Sigmoid colon (tissue), 7 donors: ENCODE data around the gene MAPK13. TPM values are rescaled to one million over a fixed set of nuclear protein-coding genes. Genes with fewer than 3 reads are reported as not detected.

Experiments used
- DNase-seq: peaks from one replicate; pipeline ENCODE4 v3.0.0-alpha.2; 2019
- H3K27ac ChIP-seq, 4 donors: fragments of 200-600 bp; sonication (generic); one replicate each; pipeline ENCODE4 v1.5.1; 2016 to 2019; ENCODE audit warnings: mild to moderate bottlenecking in 1 of 4
- H3K27me3 ChIP-seq, 3 donors: fragments of 200-600 bp; sonication (generic); one replicate each; pipeline ENCODE4 v1.5.1; 2019; ENCODE audit warnings: mild to moderate bottlenecking in 1 of 3
- H3K36me3 ChIP-seq, 4 donors: fragments of 200-600 bp; sonication (generic); one replicate each; pipeline ENCODE4 v1.5.1; 2016 to 2019
- H3K4me1 ChIP-seq, 4 donors: fragments of 200-600 bp; sonication (generic); one replicate each; pipeline ENCODE4 v1.5.1; 2017 to 2019
- H3K4me3 ChIP-seq, 4 donors: fragments of 200-600 bp; sonication (generic); one replicate each; pipeline ENCODE4 v1.5.1; 2017 to 2019; ENCODE audit warnings: mild to moderate bottlenecking in 2 of 4, moderate library complexity in 1 of 4
- H3K9me3 ChIP-seq, 4 donors: fragments of 200-600 bp in 3 of 4; sonication (generic) in 3 of 4; one replicate each; pipeline versions ENCODE4 v1.5.1 to v1.6.1; 2013 to 2019
- EP300 ChIP-seq, 4 donors: sonication (generic); formaldehyde crosslinking; IDR thresholded peaks; one replicate each; pipeline ENCODE4 v1.6.1; 2017; ENCODE audit warnings: antibody characterized with exemption in 4 of 4
- POLR2A ChIP-seq, 2 donors: fragments of 450-650 bp; IDR thresholded peaks; one replicate each; pipeline ENCODE4 v1.6.1; 2016; ENCODE audit warnings: antibody characterized with exemption in 2 of 2, mild to moderate bottlenecking in 2 of 2, moderate library complexity in 2 of 2
- POLR2AphosphoS5 ChIP-seq, 4 donors: sonication (generic); formaldehyde crosslinking; IDR thresholded peaks; one replicate each; pipeline ENCODE4 v1.6.1; 2017; ENCODE audit warnings: antibody characterized with exemption in 4 of 4
- WGBS, 2 donors: extraction: QIAGEN DNeasy Blood & Tissue Kit; methylation state at CpG; one replicate each; pipeline ENCODE4 v1.1.7; 2013; 5-methylcytosine and 5-hydroxymethylcytosine counted together
- intact Hi-C: fragments of 100-400 bp; cut with DNase I; formaldehyde crosslinking; loops from one replicate; pipeline ENCODE4 v1.15.1; 2023
- polyA plus RNA-seq, 3 donors: library from polyadenylated mRNA; stranded (reverse); fragments of 200-250 nt; gene quantifications; one replicate each; pipeline ENCODE4 v1.2.3, GENCODE V29; 2013
- total RNA-seq, 4 donors: library from RNA; depleted of rRNA; stranded (reverse); fragments of >200 nt; gene quantifications; one replicate each; pipeline ENCODE4 v1.1.0, GENCODE V29; 2016
- TF ChIP-seq, protein P1 (sequence below), 4 experiments: fragments of 450-650 bp in 3 of 4; fragments of 200-600 bp in 1 of 4; IDR thresholded peaks; one replicate each; pipeline ENCODE4 v1.5.1; 2016 to 2019; ENCODE audit warnings: antibody characterized with exemption in 4 of 4, mild to moderate bottlenecking in 3 of 4, moderate library complexity in 2 of 4
- donor health status: healthy with polysubstance abuse.
- donor health status: Bipolar disorder and iron deficiency.
- donor health status: healthy.

MAPK13 gene
- total and polyA plus RNA-seq, 7 donors, result 1.8 to 159 (median 3.6) TPM

DNA sequence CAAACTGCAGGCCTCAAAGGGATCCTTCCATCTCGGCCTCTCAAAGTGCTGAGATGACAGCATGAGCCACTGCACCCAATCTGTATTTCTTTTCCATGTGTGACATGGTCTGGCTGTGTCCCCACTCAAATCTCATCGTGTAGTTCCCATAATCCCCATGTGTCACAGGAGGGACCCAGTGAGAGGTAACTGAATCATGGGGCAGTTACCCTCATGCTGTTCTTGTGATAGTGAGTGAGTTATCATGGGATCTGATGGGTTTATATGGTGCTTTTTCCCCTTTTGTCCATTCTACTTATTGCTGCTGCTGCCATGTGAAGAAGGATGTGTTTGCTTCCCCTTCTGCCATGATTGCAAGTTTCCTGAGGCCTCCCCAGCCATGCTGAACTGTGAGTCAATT is 55.9 kb downstream of the MAPK13 start:
- Histone ChIP-seq H3K36me3 (no peaks in the 10 kb centered on the region), H3K4me3 (no peak overlapping the region), H3K4me1 (no peaks in the 10 kb centered on the region), H3K27ac (no peak overlapping the region), H3K9me3 (peaks cover 0 to 4% (median 0%) of the 10 kb centered on the region in 4 donors), H3K27me3 (no peaks in the 10 kb centered on the region)
- WGBS, 2 donors, result 93 to 94% methylated on average over 2 of the region's 2 CpGs
- DNase-seq, result no peak
- intact Hi-C loops, result no loop called here
- TF ChIP-seq POLR2A (IDR thresholded peaks at IDR 0.05), result no peak
- TF ChIP-seq, protein P1, sequence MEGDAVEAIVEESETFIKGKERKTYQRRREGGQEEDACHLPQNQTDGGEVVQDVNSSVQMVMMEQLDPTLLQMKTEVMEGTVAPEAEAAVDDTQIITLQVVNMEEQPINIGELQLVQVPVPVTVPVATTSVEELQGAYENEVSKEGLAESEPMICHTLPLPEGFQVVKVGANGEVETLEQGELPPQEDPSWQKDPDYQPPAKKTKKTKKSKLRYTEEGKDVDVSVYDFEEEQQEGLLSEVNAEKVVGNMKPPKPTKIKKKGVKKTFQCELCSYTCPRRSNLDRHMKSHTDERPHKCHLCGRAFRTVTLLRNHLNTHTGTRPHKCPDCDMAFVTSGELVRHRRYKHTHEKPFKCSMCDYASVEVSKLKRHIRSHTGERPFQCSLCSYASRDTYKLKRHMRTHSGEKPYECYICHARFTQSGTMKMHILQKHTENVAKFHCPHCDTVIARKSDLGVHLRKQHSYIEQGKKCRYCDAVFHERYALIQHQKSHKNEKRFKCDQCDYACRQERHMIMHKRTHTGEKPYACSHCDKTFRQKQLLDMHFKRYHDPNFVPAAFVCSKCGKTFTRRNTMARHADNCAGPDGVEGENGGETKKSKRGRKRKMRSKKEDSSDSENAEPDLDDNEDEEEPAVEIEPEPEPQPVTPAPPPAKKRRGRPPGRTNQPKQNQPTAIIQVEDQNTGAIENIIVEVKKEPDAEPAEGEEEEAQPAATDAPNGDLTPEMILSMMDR (IDR thresholded peaks at IDR 0.05), result no peak
- no peak for TF ChIP-seq EP300 (IDR thresholded peaks at IDR 0.05)
- no peak for TF ChIP-seq POLR2AphosphoS5 (IDR thresholded peaks at IDR 0.05)

DNA sequence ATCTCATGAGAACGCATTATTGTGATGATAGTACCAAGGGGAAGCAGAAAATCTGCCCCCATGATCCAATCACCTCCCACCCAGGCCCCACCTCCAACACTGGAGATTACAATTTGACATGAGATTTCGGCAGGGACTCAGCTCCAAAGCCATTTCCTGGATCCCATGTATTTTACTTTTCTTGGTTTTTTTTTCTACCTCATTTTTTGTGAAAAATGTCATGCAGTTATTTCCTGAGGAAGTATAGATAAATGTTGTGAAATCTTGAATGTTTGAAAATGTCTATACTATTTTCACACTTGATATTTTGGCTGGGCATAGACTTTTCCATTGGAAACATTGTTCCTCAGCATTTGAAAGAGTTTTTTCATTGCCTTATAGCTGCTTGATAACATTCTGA is 57.1 kb downstream of the MAPK13 start:
- no peaks in the 10 kb centered on the region for H3K36me3 ChIP-seq
- DNase-seq, result no peak
- H3K4me3 ChIP-seq, result no peak overlapping the region
- peaks cover 0 to 4% (median 0%) of the 10 kb centered on the region in 4 donors for H3K9me3 ChIP-seq
- WGBS, 2 donors, result 75 to 95% methylated on average over 2 of the region's 2 CpGs
- no peak for TF ChIP-seq EP300 (IDR thresholded peaks at IDR 0.05)
- TF ChIP-seq, protein P1 (IDR thresholded peaks at IDR 0.05), result no peak
- no peak for TF ChIP-seq POLR2A (IDR thresholded peaks at IDR 0.05)
- TF ChIP-seq POLR2AphosphoS5 (IDR thresholded peaks at IDR 0.05), result no peak
- intact Hi-C loops, result no loop called here
- no peaks in the 10 kb centered on the region for H3K27me3 ChIP-seq
- H3K27ac ChIP-seq, result no peak overlapping the region
- no peaks in the 10 kb centered on the region for H3K4me1 ChIP-seq

Other genes starting within 250 kb of the MAPK13 start
- gene SRPK1, start 209.4 kb upstream of the MAPK13 start, total RNA-seq, result 10 to 100 TPM; 25.7 to 47.9 (median 40.8) TPM
- gene SRPK1, start 209.4 kb upstream of the MAPK13 start, polyA plus RNA-seq, result 10 to 100 TPM; 17.4 to 36.6 (median 34.7) TPM
- gene SLC26A8, start 105.9 kb upstream of the MAPK13 start, total RNA-seq, result not detected
- gene SLC26A8, start 105.9 kb upstream of the MAPK13 start, polyA plus RNA-seq, result under 1 TPM in 1 of 3 donors, not detected in 2; 0.10 TPM
- 10 to 100 TPM; 61.9 to 91.1 (median 67.7) TPM for gene MAPK14, start 102.7 kb upstream of the MAPK13 start, total RNA-seq
- 10 to 100 TPM; 30.8 to 35.1 (median 31.8) TPM for gene MAPK14, start 102.7 kb upstream of the MAPK13 start, polyA plus RNA-seq
- 10 to 100 TPM; 11.2 to 35.3 (median 23.6) TPM for gene BRPF3, start 66.2 kb downstream of the MAPK13 start, total RNA-seq
- gene BRPF3, start 66.2 kb downstream of the MAPK13 start, polyA plus RNA-seq, result 10 to 100 TPM; 24.9 to 41.8 (median 36.6) TPM
- gene PNPLA1, start 139.5 kb downstream of the MAPK13 start, total RNA-seq, result not detected
- gene PNPLA1, start 139.5 kb downstream of the MAPK13 start, polyA plus RNA-seq, result under 1 TPM in 2 of 3 donors, not detected in 1; 0.20 to 0.46 TPM
- gene BNIP5, start 206.4 kb downstream of the MAPK13 start, total RNA-seq, result not detected
- 1 to 10 TPM; 5.5 to 9.0 (median 8.6) TPM for gene BNIP5, start 206.4 kb downstream of the MAPK13 start, polyA plus RNA-seq